Fibroblast of mammary gland (primary cell): ENCODE data around the gene ZAP70.
A peak's percentile ranks its signal among the peaks of the same experiment; 100 is the strongest.

ENCODE experiments used
- DNase-seq: peaks from one replicate; pipeline ENCODE4 v3.0.0-alpha.2; 2010; ENCODE audit warnings: low read depth
- H3K4me3 ChIP-seq: 2 replicates; pipeline ENCODE4 v1.5.1; 2011; ENCODE audit warnings: low read depth, mild to moderate bottlenecking, low read length, moderate library complexity; ENCODE audit not compliant: control insufficient read depth
- CTCF ChIP-seq: conservative IDR thresholded peaks from 2 replicates; pipeline ENCODE4 v1.5.1; 2011; ENCODE audit warnings: low read depth, low read length, inconsistent platforms; ENCODE audit not compliant: control insufficient read depth, insufficient read depth

The ZAP70 gene

GRCh38 chr2:97779141-97779540 lies 65.8 kb downstream of the ZAP70 start:
- no peak overlapping the region for H3K4me3 ChIP-seq
- DNase-seq: no peak
- TF ChIP-seq CTCF: no peak

GRCh38 chr2:97781981-97782380 lies 68.6 kb downstream of the ZAP70 start:
- DNase-seq: no peak
- no peak overlapping the region for H3K4me3 ChIP-seq
- TF ChIP-seq CTCF: no peak

DNA sequence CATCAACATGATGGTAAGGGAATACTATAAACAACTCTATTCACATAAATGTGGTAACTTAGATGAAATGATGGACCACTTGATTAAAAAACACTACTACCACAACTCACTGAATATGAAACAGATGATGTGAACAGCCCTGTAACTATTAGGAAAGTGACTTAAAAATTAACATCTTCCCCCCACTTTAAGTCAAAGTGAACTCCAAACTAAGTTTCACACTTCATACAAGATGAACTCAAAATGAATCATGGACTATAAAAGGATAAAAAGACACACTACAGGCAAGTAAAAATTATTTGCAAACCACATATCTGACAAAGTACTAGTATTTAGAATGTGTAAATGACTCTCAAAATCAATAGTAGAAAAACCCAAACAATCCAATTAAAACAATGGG lies 71.6 kb downstream of the ZAP70 start:
- TF ChIP-seq CTCF: no peak
- DNase-seq: no peak
- no peak overlapping the region for H3K4me3 ChIP-seq

DNA sequence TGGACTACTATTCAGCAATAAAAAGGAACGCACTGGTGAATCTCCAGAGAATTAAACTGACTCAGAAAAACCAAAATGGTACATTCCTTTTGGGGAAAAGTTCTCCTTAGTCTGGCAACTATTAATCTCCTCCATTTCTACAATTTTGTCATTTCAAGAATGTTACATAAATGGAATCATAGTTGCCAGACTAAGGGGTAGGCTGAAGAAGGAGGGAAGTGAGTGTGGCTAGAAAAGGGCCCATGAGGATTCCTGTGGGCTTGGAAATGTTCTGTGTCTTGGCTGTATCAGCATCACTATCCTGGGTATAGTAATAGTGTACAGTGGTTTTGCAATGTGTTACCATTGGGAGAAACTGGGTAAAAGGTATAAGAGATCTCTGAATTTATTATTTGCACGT lies 72.4 kb downstream of the ZAP70 start:
- DNase-seq: peak; percentile 67
- no peak for TF ChIP-seq CTCF
- no peak overlapping the region for H3K4me3 ChIP-seq

DNA sequence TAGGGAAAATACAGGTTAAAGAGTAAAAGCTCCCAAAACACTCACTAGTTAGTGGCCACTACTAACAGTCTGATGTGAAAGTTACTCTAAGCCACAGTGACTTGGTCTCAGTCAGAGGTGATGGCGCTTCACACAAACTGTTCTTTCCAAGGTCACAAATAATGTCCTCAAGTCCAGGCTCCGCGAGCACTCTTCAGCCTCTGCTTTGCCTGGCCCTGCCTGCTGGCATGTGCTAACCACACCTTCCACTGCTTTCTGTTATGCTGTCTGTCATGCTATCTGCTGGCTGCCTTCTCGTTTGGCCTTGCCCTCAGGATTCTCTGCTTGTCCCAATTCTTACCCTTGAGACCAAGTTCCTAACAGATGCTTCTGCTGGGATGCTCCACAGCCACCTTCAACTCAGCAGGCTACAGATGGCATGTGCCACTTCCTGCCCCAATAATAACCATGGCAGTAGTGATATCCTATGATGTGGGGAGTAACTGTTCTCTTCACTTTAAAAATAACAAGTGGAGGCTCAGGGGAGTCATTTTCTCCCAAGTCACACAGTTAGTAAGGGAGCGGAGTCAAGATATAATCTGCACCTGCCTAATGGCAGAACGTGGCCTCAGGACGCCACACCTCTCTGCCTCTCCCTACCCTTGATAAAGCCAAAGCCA lies 75.7 kb downstream of the ZAP70 start:
- DNase-seq: no peak
- no peak overlapping the region for H3K4me3 ChIP-seq
- TF ChIP-seq CTCF: no peak
